H9 (cell line): ENCODE measurements around the gene RAB3A. TPM values are rescaled to one million over a fixed set of nuclear protein-coding genes. Genes with fewer than 3 reads are reported as not detected.

Experiments used
- DNase-seq: peaks from one replicate; pipeline ENCODE4 v3.0.0-alpha.2; 2017
- H2AFZ ChIP-seq: one replicate; pipeline ENCODE4 v1.6.1; 2013; ENCODE audit warnings: mild to moderate bottlenecking, low read length, control low read depth, moderate library complexity
- H2AK5ac ChIP-seq: 2 replicates; pipeline ENCODE4 v1.6.1; 2013; ENCODE audit warnings: low read length, control low read depth, mixed read lengths; ENCODE audit not compliant: insufficient read length
- H2BK120ac ChIP-seq: one replicate; pipeline ENCODE4 v1.6.1; 2013; ENCODE audit warnings: low read depth, mild to moderate bottlenecking, low read length, control low read depth, inconsistent platforms; ENCODE audit not compliant: poor library complexity, severe bottlenecking
- H2BK12ac ChIP-seq: 2 replicates; pipeline ENCODE4 v1.6.1; 2013; ENCODE audit warnings: low read length, control low read depth, mixed read lengths, low read depth; ENCODE audit not compliant: insufficient read length
- H2BK15ac ChIP-seq: 2 replicates; pipeline ENCODE4 v1.6.1; 2013; ENCODE audit warnings: low read depth, low read length, control low read depth
- H2BK20ac ChIP-seq: one replicate; pipeline ENCODE4 v1.6.1; 2013; ENCODE audit warnings: low read depth, mild to moderate bottlenecking, low read length, control low read depth, inconsistent platforms; ENCODE audit not compliant: poor library complexity, severe bottlenecking
- H2BK5ac ChIP-seq: 2 replicates; pipeline ENCODE4 v1.6.1; 2013; ENCODE audit warnings: low read length, control low read depth, mixed read lengths; ENCODE audit not compliant: insufficient read length
- H3K14ac ChIP-seq: 2 replicates; pipeline ENCODE4 v1.6.1; 2013; ENCODE audit warnings: low read length, control low read depth; ENCODE audit not compliant: insufficient read depth
- H3K18ac ChIP-seq: 2 replicates; pipeline ENCODE4 v1.6.1; 2013; ENCODE audit warnings: low read depth, mild to moderate bottlenecking, mixed read lengths, low read length, control low read depth; ENCODE audit not compliant: insufficient read length
- H3K23ac ChIP-seq: 2 replicates; pipeline ENCODE4 v1.6.1; 2013; ENCODE audit warnings: low read length, control low read depth, mixed read lengths, low read depth; ENCODE audit not compliant: insufficient read length
- H3K23me2 ChIP-seq: 2 replicates; pipeline ENCODE4 v1.6.1; 2013; ENCODE audit warnings: low read depth, mild to moderate bottlenecking, mixed read lengths, low read length, control low read depth; ENCODE audit not compliant: insufficient read length, poor library complexity, severe bottlenecking
- H3K27ac ChIP-seq: 2 replicates; pipeline ENCODE4 v1.5.1; 2013; ENCODE audit warnings: low read length, control low read depth, mixed read lengths, low read depth; ENCODE audit not compliant: insufficient read length
- H3K27me3 ChIP-seq: 2 replicates; pipeline ENCODE4 v1.6.1; 2013; ENCODE audit warnings: low read length, control low read depth, inconsistent platforms; ENCODE audit not compliant: insufficient read depth
- H3K4ac ChIP-seq: 2 replicates; pipeline ENCODE4 v1.6.1; 2013; ENCODE audit warnings: low read depth, mild to moderate bottlenecking, control low read depth, inconsistent platforms, low read length, moderate library complexity
- H3K4me1 ChIP-seq: 2 replicates; pipeline ENCODE4 v1.6.1; 2013; ENCODE audit warnings: low read length, control low read depth, inconsistent platforms; ENCODE audit not compliant: insufficient read depth
- H3K4me2 ChIP-seq: 2 replicates; pipeline ENCODE4 v1.6.1; 2013; ENCODE audit warnings: low read length, control low read depth, mixed read lengths; ENCODE audit not compliant: insufficient read length, insufficient read depth
- H3K56ac ChIP-seq: 2 replicates; pipeline ENCODE4 v1.6.1; 2013; ENCODE audit warnings: low read depth, mild to moderate bottlenecking, mixed read lengths, low read length, control low read depth; ENCODE audit not compliant: insufficient read length
- H3K79me1 ChIP-seq: 2 replicates; pipeline ENCODE4 v1.6.1; 2013; ENCODE audit warnings: low read depth, mild to moderate bottlenecking, moderate library complexity, low read length, control low read depth, inconsistent platforms; ENCODE audit not compliant: insufficient read depth, poor library complexity, severe bottlenecking
- H3K79me2 ChIP-seq: 2 replicates; pipeline ENCODE4 v1.6.1; 2013; ENCODE audit warnings: low read length, control low read depth, inconsistent platforms; ENCODE audit not compliant: insufficient read depth
- H3K9ac ChIP-seq: 2 replicates; pipeline ENCODE4 v1.6.1; 2013; ENCODE audit warnings: low read length, control low read depth, mixed read lengths; ENCODE audit not compliant: insufficient read length; ENCODE audit errors: extremely low read depth
- H3K9me3 ChIP-seq: one replicate; pipeline ENCODE4 v1.6.1; 2013; ENCODE audit warnings: low read depth, low read length, inconsistent platforms; ENCODE audit not compliant: control insufficient read depth
- H3T11ph ChIP-seq: one replicate; pipeline ENCODE4 v1.6.1; 2013; ENCODE audit warnings: mild to moderate bottlenecking, low read length, control low read depth, inconsistent platforms
- H4K20me1 ChIP-seq: one replicate; pipeline ENCODE4 v1.6.1; 2013; ENCODE audit not compliant: control insufficient read depth, insufficient read length, insufficient read depth
- H4K5ac ChIP-seq: 2 replicates; pipeline ENCODE4 v1.6.1; 2013; ENCODE audit warnings: low read depth, mild to moderate bottlenecking, mixed read lengths, low read length, control low read depth; ENCODE audit not compliant: insufficient read length
- H4K8ac ChIP-seq: replicated peaks from 2 replicates; pipeline ENCODE4 v1.6.1; 2013; ENCODE audit warnings: low read length, control low read depth, mixed read lengths, low read depth; ENCODE audit not compliant: insufficient read length
- H4K91ac ChIP-seq: 2 replicates; pipeline ENCODE4 v1.6.1; 2013; ENCODE audit warnings: low read depth, mild to moderate bottlenecking, moderate library complexity, mixed read lengths, low read length, control low read depth; ENCODE audit not compliant: insufficient read length
- H3K27ac Mint-ChIP-seq, 3 experiments: 2 replicates in 2 of 3; 3 replicates in 1 of 3; pipeline ENCODE4 v1.8.0; 2020 to 2021; ENCODE audit warnings: mixed read lengths in 3 of 3, mild to moderate bottlenecking in 1 of 3, moderate library complexity in 1 of 3
- H3K27me3 Mint-ChIP-seq: 2 replicates; pipeline ENCODE4 v1.8.0; 2021; ENCODE audit warnings: low read depth, mild to moderate bottlenecking, moderate library complexity, mixed read lengths
- H3K36me3 Mint-ChIP-seq, 3 experiments: 2 replicates in 2 of 3; 3 replicates in 1 of 3; pipeline ENCODE4 v1.8.0; 2020 to 2021; ENCODE audit warnings: low read depth in 3 of 3, mixed read lengths in 3 of 3; ENCODE audit not compliant: insufficient read depth in 1 of 3
- H3K4me1 Mint-ChIP-seq, 2 experiments: 2 replicates each; pipeline ENCODE4 v1.8.0; 2020; ENCODE audit warnings: mixed read lengths in 2 of 2
- H3K4me3 Mint-ChIP-seq, 2 experiments: 2 replicates in 1 of 2; 3 replicates in 1 of 2; pipeline ENCODE4 v1.8.0; 2020 to 2021; ENCODE audit warnings: mild to moderate bottlenecking in 2 of 2, mixed read lengths in 2 of 2, moderate library complexity in 1 of 2
- H3K9me3 Mint-ChIP-seq, 2 experiments: 2 replicates in 1 of 2; 3 replicates in 1 of 2; pipeline ENCODE4 v1.8.0; 2020; ENCODE audit warnings: mild to moderate bottlenecking in 2 of 2, mixed read lengths in 2 of 2, moderate library complexity in 1 of 2
- CTCF ChIP-seq: fragments of 200-600 bp; sonication (generic); conservative IDR thresholded peaks from 3 replicates; pipeline ENCODE4 v1.8.0; 2021; ENCODE audit warnings: antibody characterized with exemption, mild to moderate bottlenecking
- WGBS: extraction: QIAGEN DNeasy Blood & Tissue Kit; methylation state at CpG from one replicate; pipeline ENCODE4 v1.1.7; 2013; ENCODE audit warnings: missing lambda C conversion rate, low lambda C conversion rate, mixed read lengths; ENCODE audit not compliant: insufficient read length; ENCODE audit errors: extremely low coverage; 5-methylcytosine and 5-hydroxymethylcytosine counted together
- total RNA-seq: library from RNA; stranded (reverse); gene quantifications from 2 replicates; pipeline ENCODE4 v1.2.1, GENCODE V29; 2021

The RAB3A gene
- total RNA-seq, 1 experiment from 2014 or later, result 6.8 TPM

GRCh38 chr19:18204394-18205199 lies 755 bp upstream of the RAB3A start:
- no peak overlapping the region for H3K56ac ChIP-seq
- no CpG with 5 or more reads among the region's 22 CpGs for WGBS
- H3K23me2 ChIP-seq, result peaks cover 18% of the 10 kb centered on the region
- H3K79me1 ChIP-seq, result no peaks in the 10 kb centered on the region
- H3K4me1 ChIP-seq, result no peaks in the 10 kb centered on the region
- no peak overlapping the region for H2BK120ac ChIP-seq
- no peak overlapping the region for H2BK12ac ChIP-seq
- peak overlapping the region; percentile 19; the same call in 1 of the 2 replicates for H3K14ac ChIP-seq
- TF ChIP-seq CTCF, result no peak
- H2BK15ac ChIP-seq, result no peak overlapping the region
- H2BK5ac ChIP-seq, result no peak overlapping the region
- H3K18ac ChIP-seq, result no peak overlapping the region
- no peak for DNase-seq
- H3K4ac ChIP-seq, result no peak overlapping the region
- no peak overlapping the region for H3T11ph ChIP-seq
- H3K27me3 Mint-ChIP-seq, result peaks cover 3% of the 10 kb centered on the region; the same call in 1 of the 2 replicates
- H3K4me3 Mint-ChIP-seq, result peak overlapping the region; percentile 78 to 91
- H2AFZ ChIP-seq, result no peak overlapping the region
- no peak overlapping the region for H4K91ac ChIP-seq
- no peak overlapping the region for H2BK20ac ChIP-seq
- H3K4me2 ChIP-seq, result peak overlapping the region; percentile 69
- no peak overlapping the region for H4K8ac ChIP-seq
- peaks cover 4% of the 10 kb centered on the region for H4K20me1 ChIP-seq
- H3K27me3 ChIP-seq, result no peaks in the 10 kb centered on the region
- H4K5ac ChIP-seq, result no peak overlapping the region
- H3K27ac ChIP-seq, result peak overlapping the region; percentile 50
- H3K9ac ChIP-seq, result peak overlapping the region; percentile 36
- no peak overlapping the region for H3K23ac ChIP-seq
- peaks cover 11 to 22% (median 15%) of the 10 kb centered on the region in 3 experiments; a peak in 5 of 7 replicates for H3K36me3 Mint-ChIP-seq
- H3K9me3 ChIP-seq, result no peaks in the 10 kb centered on the region
- H3K9me3 Mint-ChIP-seq, result peaks cover 0 to 2% of the 10 kb centered on the region in 2 experiments; a peak in 1 of 5 replicates
- peaks cover 8 to 34% of the 10 kb centered on the region in 2 experiments for H3K4me1 Mint-ChIP-seq
- H2AK5ac ChIP-seq, result no peak overlapping the region
- peak overlapping the region; percentile 96 to 98 (median 97) for H3K27ac Mint-ChIP-seq
- H3K79me2 ChIP-seq, result no peaks in the 10 kb centered on the region; the same call in 1 of the 2 replicates
